ENCODE measurements around the gene BCDIN3D. TPM values are rescaled to one million over a fixed set of nuclear protein-coding genes. Genes with fewer than 3 reads are reported as not detected.

The BCDIN3D gene
- total and polyA plus RNA-seq, 2 experiments from 2014 or later, result 3.7 to 4.2 TPM

DNA sequence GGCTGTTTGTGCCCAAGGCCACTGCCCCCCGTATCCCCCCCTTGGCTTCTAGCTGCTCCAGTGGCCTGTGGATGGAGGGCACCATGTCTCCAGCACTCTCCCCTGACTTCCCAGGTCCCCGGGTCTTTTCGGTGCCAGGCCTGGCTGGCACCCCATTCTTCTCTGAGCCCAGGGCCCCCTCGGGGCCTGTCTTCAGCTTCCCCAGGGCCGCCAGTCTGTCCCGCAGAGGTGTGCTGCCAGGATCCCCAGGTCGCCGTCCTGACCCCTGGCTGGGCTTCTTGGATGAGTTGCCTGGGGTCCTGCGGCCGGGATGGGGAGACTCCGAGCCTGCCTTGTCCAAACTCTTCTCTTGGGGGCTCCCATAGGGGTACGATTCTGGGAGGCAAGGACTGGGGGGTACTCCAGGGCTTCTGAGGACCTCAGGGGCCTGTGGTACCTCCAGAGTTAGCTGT is 47.2 kb downstream of the BCDIN3D start:
- DNase-seq, result no peak
- no peaks in the 10 kb centered on the region for H3K9me3 ChIP-seq (ENCODE audit: low read depth)
- no peaks in the 10 kb centered on the region for H3K9me2 ChIP-seq (ENCODE audit: insufficient read depth)
- no peak overlapping the region for H2AFZ ChIP-seq
- peaks cover 24% of the 10 kb centered on the region; the same call in 1 of the 2 replicates for H3K36me3 ChIP-seq (ENCODE audit: low read depth)
- no peak for TF ChIP-seq EZH2phosphoT487 (IDR thresholded peaks at IDR 0.05; ENCODE audit: insufficient read depth, low read depth)
- no peak for TF ChIP-seq EZH2 (IDR thresholded peaks at IDR 0.05; ENCODE audit: insufficient read depth, poor library complexity, severe bottlenecking)
- H3K79me2 ChIP-seq (ENCODE audit: insufficient read depth), result no peaks in the 10 kb centered on the region
- no peaks in the 10 kb centered on the region for H3K4me1 ChIP-seq (ENCODE audit: insufficient read depth)
- H3F3A ChIP-seq (ENCODE audit: insufficient read depth), result no peaks in the 10 kb centered on the region
- H3K9ac ChIP-seq, result no peak overlapping the region
- in situ Hi-C loops (cut with MboI), result no loop called here
- H3K4me3 ChIP-seq, result no peak overlapping the region
- no peaks in the 10 kb centered on the region for H3K27me3 ChIP-seq (replicated peaks; ENCODE audit: insufficient read depth)
- no peak overlapping the region for H3K27ac ChIP-seq
- H4K20me1 ChIP-seq (ENCODE audit: insufficient read depth), result no peaks in the 10 kb centered on the region
- no peak overlapping the region for H3K4me2 ChIP-seq (ENCODE audit: unreplicated experiment)
- WGBS, 2 experiments (ENCODE audit: low coverage in 1 of 2, low lambda C conversion rate in 2 of 2, missing lambda C conversion rate in 2 of 2), result 84 to 88% methylated on average over 12 of the region's 12 CpGs

DNA sequence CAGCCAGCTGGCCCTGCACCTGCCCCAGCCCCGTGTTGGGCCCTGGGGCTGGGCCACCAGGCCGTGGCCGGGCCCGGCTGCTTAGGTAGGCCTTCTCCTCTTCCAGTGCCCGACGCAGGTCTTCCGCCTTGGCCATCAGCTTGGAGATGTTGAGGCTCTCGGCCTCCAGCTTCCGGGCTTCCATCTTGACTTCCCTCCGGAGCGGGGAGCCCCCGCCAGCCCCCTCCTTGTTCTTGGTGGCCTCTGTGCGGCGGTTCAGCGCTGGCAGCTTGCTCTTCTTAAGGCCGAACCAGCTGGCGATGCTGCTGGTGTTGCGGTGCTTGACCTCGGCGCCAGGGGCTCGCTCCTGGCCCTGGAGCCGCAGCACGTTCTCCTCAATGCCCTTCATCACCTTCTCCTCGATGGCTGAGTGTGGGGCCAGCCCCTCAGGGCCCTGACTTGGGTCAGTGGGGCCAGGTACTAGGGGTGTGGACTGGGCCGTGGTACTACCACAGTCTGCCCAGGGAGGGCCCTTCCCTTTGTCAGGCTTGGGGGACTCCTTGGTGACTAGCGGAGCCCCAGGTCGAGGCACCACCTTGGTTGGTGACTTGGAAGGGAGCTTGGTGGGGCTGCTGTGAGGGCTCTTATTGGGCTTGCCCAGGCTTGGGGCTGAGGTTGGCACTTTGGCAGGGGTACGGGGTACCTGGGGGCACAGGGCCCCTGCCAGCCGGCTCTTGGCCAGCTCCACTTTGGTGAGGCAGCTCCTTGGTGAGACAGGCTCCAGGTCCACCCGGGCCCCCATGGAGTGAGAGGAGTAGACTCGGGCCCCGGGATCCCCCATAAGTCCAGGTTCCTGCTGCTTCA is 47.9 kb downstream of the BCDIN3D start:
- TF ChIP-seq EZH2phosphoT487 (IDR thresholded peaks at IDR 0.05; ENCODE audit: insufficient read depth, low read depth) (no peak), EZH2 (IDR thresholded peaks at IDR 0.05; ENCODE audit: insufficient read depth, poor library complexity, severe bottlenecking) (no peak)
- Histone ChIP-seq H3K4me3 (no peak overlapping the region), H3K9me3 (ENCODE audit: low read depth) (no peaks in the 10 kb centered on the region), H2AFZ (no peak overlapping the region), H3K9ac (no peak overlapping the region), H3F3A (ENCODE audit: insufficient read depth) (no peaks in the 10 kb centered on the region), H3K27ac (no peak overlapping the region), H3K27me3 (replicated peaks; ENCODE audit: insufficient read depth) (no peaks in the 10 kb centered on the region), H3K4me1 (ENCODE audit: insufficient read depth) (no peaks in the 10 kb centered on the region), H3K9me2 (ENCODE audit: insufficient read depth) (no peaks in the 10 kb centered on the region), H3K36me3 (ENCODE audit: low read depth) (peaks cover 17% of the 10 kb centered on the region; the same call in 1 of the 2 replicates), H4K20me1 (ENCODE audit: insufficient read depth) (no peaks in the 10 kb centered on the region), H3K4me2 (ENCODE audit: unreplicated experiment) (no peak overlapping the region), H3K79me2 (ENCODE audit: insufficient read depth) (no peaks in the 10 kb centered on the region)
- in situ Hi-C loops (cut with MboI), result no loop called here
- no peak for DNase-seq
- WGBS, 2 experiments (ENCODE audit: low coverage in 1 of 2, low lambda C conversion rate in 2 of 2, missing lambda C conversion rate in 2 of 2), result 90% methylated on average over 28 to 30 of the region's 32 CpGs

DNA sequence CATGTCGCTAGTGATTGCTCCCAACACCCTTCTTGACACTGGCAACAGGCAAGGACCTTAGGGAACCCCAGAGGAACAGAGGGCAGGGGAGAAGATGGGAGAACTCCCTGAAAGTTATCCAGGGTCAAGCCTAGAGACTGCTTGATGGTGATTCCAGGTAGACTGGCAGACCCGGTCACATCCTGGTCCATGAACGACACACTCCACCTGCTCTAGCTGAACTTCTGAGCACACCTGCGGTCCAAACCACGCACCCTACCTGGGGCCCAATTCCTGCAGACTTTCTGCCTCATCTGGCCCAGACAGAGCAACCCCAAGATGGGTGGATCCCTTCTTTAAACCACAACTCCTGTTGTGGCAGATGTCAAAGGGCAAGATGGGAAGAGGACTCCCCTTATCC is 48.9 kb downstream of the BCDIN3D start:
- TF ChIP-seq EZH2 (IDR thresholded peaks at IDR 0.05; ENCODE audit: insufficient read depth, poor library complexity, severe bottlenecking) (no peak), EZH2phosphoT487 (IDR thresholded peaks at IDR 0.05; ENCODE audit: insufficient read depth, low read depth) (no peak)
- Histone ChIP-seq H3K4me2 (ENCODE audit: unreplicated experiment) (no peak overlapping the region), H3K4me3 (no peak overlapping the region), H3K9me2 (ENCODE audit: insufficient read depth) (no peaks in the 10 kb centered on the region), H4K20me1 (ENCODE audit: insufficient read depth) (no peaks in the 10 kb centered on the region), H2AFZ (no peak overlapping the region), H3K4me1 (ENCODE audit: insufficient read depth) (no peaks in the 10 kb centered on the region), H3K36me3 (ENCODE audit: low read depth) (peaks cover 11% of the 10 kb centered on the region; the same call in 1 of the 2 replicates), H3K27me3 (replicated peaks; ENCODE audit: insufficient read depth) (no peaks in the 10 kb centered on the region), H3K27ac (no peak overlapping the region), H3K9me3 (ENCODE audit: low read depth) (no peaks in the 10 kb centered on the region), H3K79me2 (ENCODE audit: insufficient read depth) (no peaks in the 10 kb centered on the region), H3F3A (ENCODE audit: insufficient read depth) (0 out of 2 replicates have a peak, but pooled peaks cover 4% of the 10 kb centered on the region), H3K9ac (no peak overlapping the region)
- in situ Hi-C loops (cut with MboI), result no loop called here
- DNase-seq, result no peak
- WGBS, 2 experiments (ENCODE audit: low coverage in 1 of 2, low lambda C conversion rate in 2 of 2, missing lambda C conversion rate in 2 of 2), result 94 to 100% methylated on average over 5 of the region's 5 CpGs

DNA sequence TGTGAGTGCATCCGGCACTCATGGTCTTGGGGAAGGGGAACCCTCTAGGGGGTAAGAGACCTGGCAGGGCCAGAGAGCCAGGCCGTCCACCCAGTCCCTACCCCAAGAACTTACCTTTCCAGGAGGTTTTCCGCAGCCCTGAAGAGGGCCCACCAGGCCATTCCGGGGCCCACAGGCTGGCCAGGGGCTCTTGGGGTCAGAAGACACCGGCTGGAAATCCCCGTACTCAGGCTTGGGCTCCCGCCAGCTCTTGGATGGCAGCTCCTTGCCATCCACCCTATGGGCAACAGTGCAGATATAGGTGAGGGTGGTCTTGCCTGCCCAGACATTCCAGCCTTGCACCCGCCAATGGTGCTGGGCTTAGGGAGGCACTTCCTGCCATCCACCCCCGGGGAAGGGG is 49.3 kb downstream of the BCDIN3D start:
- Histone ChIP-seq H3K9me2 (ENCODE audit: insufficient read depth) (no peaks in the 10 kb centered on the region), H2AFZ (no peak overlapping the region), H3K4me2 (ENCODE audit: unreplicated experiment) (no peak overlapping the region), H4K20me1 (ENCODE audit: insufficient read depth) (no peaks in the 10 kb centered on the region), H3K9ac (no peak overlapping the region), H3K27me3 (replicated peaks; ENCODE audit: insufficient read depth) (no peaks in the 10 kb centered on the region), H3F3A (ENCODE audit: insufficient read depth) (0 out of 2 replicates have a peak, but pooled peaks cover 4% of the 10 kb centered on the region), H3K4me1 (ENCODE audit: insufficient read depth) (no peaks in the 10 kb centered on the region), H3K4me3 (no peak overlapping the region), H3K79me2 (ENCODE audit: insufficient read depth) (no peaks in the 10 kb centered on the region), H3K27ac (no peak overlapping the region), H3K36me3 (ENCODE audit: low read depth) (peaks cover 10% of the 10 kb centered on the region; the same call in 1 of the 2 replicates), H3K9me3 (ENCODE audit: low read depth) (no peaks in the 10 kb centered on the region)
- DNase-seq, result no peak
- in situ Hi-C loops (cut with MboI), result no loop called here
- TF ChIP-seq EZH2phosphoT487 (IDR thresholded peaks at IDR 0.05; ENCODE audit: insufficient read depth, low read depth) (no peak), EZH2 (IDR thresholded peaks at IDR 0.05; ENCODE audit: insufficient read depth, poor library complexity, severe bottlenecking) (no peak)
- 87 to 88% methylated on average over 9 of the region's 9 CpGs for WGBS, 2 experiments (ENCODE audit: low coverage in 1 of 2, low lambda C conversion rate in 2 of 2, missing lambda C conversion rate in 2 of 2)

Measured in GM23248 (cell line).